HCT116 (cell line): ENCODE data around the gene ZBTB49. TPM values are rescaled to one million over a fixed set of nuclear protein-coding genes. Genes with fewer than 3 reads are reported as not detected.

Experiments
- ATAC-seq: fragments of 200-7000 bp; cut with Tn5 transposase; 2 replicates; pipeline ENCODE4 v1.9.1; 2020; ENCODE audit warnings: mild to moderate bottlenecking, moderate library complexity
- BruUV-seq: library from RNA; stranded (reverse); fragments of 400-500 nt; replicated peaks from 2 replicates; lab custom pipeline; 2021; lab: Mats Ljungman, UMichigan
- CTCF ChIA-PET: fragments of 300-600 bp; sonication (Branson Sonifier 250); formaldehyde crosslinking; loops from one replicate; lab custom pipeline; 2021; ENCODE audit warnings: antibody characterized with exemption; lab: Charles Lee
- POLR2A ChIA-PET: fragments of 300-600, 350-600 bp; sonication (Branson Sonifier 250); formaldehyde crosslinking; loops from one replicate; lab custom pipeline; 2021; ENCODE audit warnings: antibody characterized with exemption; lab: Charles Lee
- RAD21 ChIA-PET, 2 experiments: fragments of 300-600 bp; sonication (Branson Sonifier 250); formaldehyde crosslinking; loops; one replicate each; lab custom pipeline; 2023; ENCODE audit warnings: low total read pairs in 2 of 2; ENCODE audit not compliant: uncharacterized antibody in 2 of 2, unreplicated experiment in 2 of 2, low non-redundant PET in 1 of 2; lab: Charles Lee
- DNase-seq: peaks from one replicate; pipeline ENCODE4 v3.0.0-alpha.2; 2010; ENCODE audit warnings: low read depth, low spot score
- H2AFZ ChIP-seq: fragments of 200-600 bp; shearing (Covaris generic), sonication (generic); 2 replicates; pipeline ENCODE4 v1.6.1; 2017; ENCODE audit warnings: low read depth, mixed run types, mixed read lengths, antibody characterized with exemption, low read length; ENCODE audit not compliant: poor library complexity, severe bottlenecking
- H3K27ac ChIP-seq: 2 replicates; pipeline ENCODE4 v1.5.1; 2012; ENCODE audit warnings: low read depth, low read length
- H3K27me3 ChIP-seq: fragments of 200-600 bp; sonication (generic); 2 replicates; pipeline ENCODE4 v1.6.1; 2016; ENCODE audit warnings: mixed run types, low read length, mixed read lengths; ENCODE audit not compliant: insufficient read depth
- H3K36me3 ChIP-seq, 2 experiments: fragments of 200-500 bp in 1 of 2; fragments of 200-600 bp in 1 of 2; sonication (Bioruptor generic) in 1 of 2; sonication (generic) in 1 of 2; 2 replicates each; pipeline versions ENCODE4 v1.5.1 to v1.6.1; 2014 to 2016; ENCODE audit warnings: low read length in 2 of 2, inconsistent platforms in 1 of 2, mixed read lengths in 1 of 2, mixed run types in 1 of 2; ENCODE audit not compliant: insufficient read depth in 2 of 2, control insufficient read depth in 1 of 2
- H3K4me1 ChIP-seq, 2 experiments: fragments of 200-600 bp in 1 of 2; sonication (generic) in 1 of 2; 2 replicates each; pipeline versions ENCODE4 v1.5.1 to v1.6.1; 2012 to 2017; ENCODE audit warnings: low read length in 2 of 2, inconsistent platforms in 1 of 2, mild to moderate bottlenecking in 1 of 2, mixed read lengths in 1 of 2, mixed run types in 1 of 2, moderate library complexity in 1 of 2; ENCODE audit not compliant: insufficient read depth in 2 of 2, control insufficient read depth in 1 of 2
- H3K4me2 ChIP-seq: fragments of 200-600 bp; sonication (generic); 2 replicates; pipeline ENCODE4 v1.6.1; 2017; ENCODE audit warnings: mixed run types, low read length, mixed read lengths
- H3K4me3 ChIP-seq, 2 experiments: fragments of 200-600 bp in 1 of 2; sonication (generic) in 1 of 2; replicated peaks in 1 of 2; 2 replicates each; pipeline ENCODE4 v1.5.1; 2011 to 2016; ENCODE audit warnings: low read length in 2 of 2, control low read depth in 1 of 2, low read depth in 1 of 2, mild to moderate bottlenecking in 1 of 2, mixed read lengths in 1 of 2, mixed run types in 1 of 2
- H3K79me2 ChIP-seq: fragments of 200-600 bp; sonication (generic); 2 replicates; pipeline ENCODE4 v1.6.1; 2017; ENCODE audit warnings: mild to moderate bottlenecking, mixed run types, low read length, moderate library complexity, mixed read lengths; ENCODE audit not compliant: insufficient read depth
- H3K9ac ChIP-seq: fragments of 200-600 bp; sonication (generic); 2 replicates; pipeline ENCODE4 v1.6.1; 2016; ENCODE audit warnings: low read length, mixed read lengths
- H3K9me2 ChIP-seq: fragments of 200-600 bp; sonication (generic), shearing (Covaris generic); 2 replicates; pipeline ENCODE4 v1.6.1; 2017; ENCODE audit warnings: mixed run types, mild to moderate bottlenecking, moderate library complexity; ENCODE audit not compliant: insufficient read depth
- H3K9me3 ChIP-seq, 2 experiments: fragments of 200-500 bp in 1 of 2; fragments of 200-600 bp in 1 of 2; sonication (Bioruptor generic) in 1 of 2; sonication (generic) in 1 of 2; 2 replicates each; pipeline ENCODE4 v1.6.1; 2014 to 2017; ENCODE audit warnings: low read length in 2 of 2, mixed read lengths in 2 of 2, inconsistent platforms in 1 of 2, low read depth in 1 of 2, mild to moderate bottlenecking in 1 of 2, mixed run types in 1 of 2, moderate library complexity in 1 of 2; ENCODE audit not compliant: control insufficient read depth in 1 of 2, insufficient read depth in 1 of 2
- H4K20me1 ChIP-seq: fragments of 200-600 bp; sonication (generic), shearing (Covaris generic); 2 replicates; pipeline ENCODE4 v1.6.1; 2017; ENCODE audit warnings: mixed run types, mild to moderate bottlenecking, moderate library complexity; ENCODE audit not compliant: insufficient read depth
- CBX3 ChIP-seq: IDR thresholded peaks from 2 replicates; pipeline ENCODE4 v1.6.1; 2012; ENCODE audit warnings: low read depth
- CEBPB ChIP-seq: IDR thresholded peaks from 2 replicates; pipeline ENCODE4 v1.6.1; 2012; ENCODE audit warnings: low read depth
- EGR1 ChIP-seq: IDR thresholded peaks from 2 replicates; pipeline ENCODE4 v1.6.1; 2012; ENCODE audit warnings: low read depth
- ELF1 ChIP-seq: IDR thresholded peaks from 2 replicates; pipeline ENCODE4 v1.6.1; 2012; ENCODE audit warnings: low read depth, borderline replicate concordance
- JUND ChIP-seq: IDR thresholded peaks from 2 replicates; pipeline ENCODE4 v1.6.1; 2012
- POLR2AphosphoS5 ChIP-seq: IDR thresholded peaks from 2 replicates; pipeline ENCODE4 v1.6.1; 2011; ENCODE audit warnings: mild to moderate bottlenecking, low read depth, low read length, moderate library complexity
- RAD21 ChIP-seq: IDR thresholded peaks from 2 replicates; pipeline ENCODE4 v1.6.1; 2012; ENCODE audit warnings: low read depth, mild to moderate bottlenecking
- SIN3A ChIP-seq: IDR thresholded peaks from 2 replicates; pipeline ENCODE4 v1.6.1; 2012; ENCODE audit warnings: low read depth
- SRF ChIP-seq: IDR thresholded peaks from 2 replicates; pipeline ENCODE4 v1.6.1; 2012; ENCODE audit warnings: low read depth
- ZNF274 ChIP-seq: fragments of 200-500 bp; sonication (Bioruptor generic); IDR thresholded peaks from 2 replicates; pipeline ENCODE4 v1.6.1; 2014; ENCODE audit warnings: mild to moderate bottlenecking, low read depth, low read length, inconsistent platforms
- intact Hi-C: fragments of 100-400 bp; cut with micrococcal nuclease; formaldehyde crosslinking; loops from 2 replicates; pipeline ENCODE4 v1.10.0; 2022
- total RNA-seq: library from RNA; stranded (reverse); gene quantifications from one replicate; pipeline ENCODE4 v1.2.1, GENCODE V29; 2021; ENCODE audit not compliant: unreplicated experiment
- TF ChIP-seq, protein P1 (sequence below): IDR thresholded peaks from 2 replicates; pipeline ENCODE4 v1.6.1; 2011; ENCODE audit warnings: mild to moderate bottlenecking, low read length, moderate library complexity; ENCODE audit not compliant: insufficient replicate concordance; ENCODE audit errors: extremely low read depth
- TF ChIP-seq, protein P2 (sequence below): IDR thresholded peaks from 2 replicates; pipeline ENCODE4 v1.6.1; 2012; ENCODE audit warnings: low read depth
- TF ChIP-seq, protein P3 (sequence below): IDR thresholded peaks from 2 replicates; pipeline ENCODE4 v1.6.1; 2012
- TF ChIP-seq, protein P4 (sequence below): IDR thresholded peaks from 2 replicates; pipeline ENCODE4 v1.6.1; 2012

The ZBTB49 gene
- total RNA-seq, 1 experiment from 2014 or later = 3.9 TPM

- Histone ChIP-seq H4K20me1 (no peaks in the 10 kb centered on the region), H3K4me2 (no peak overlapping the region), H3K9me3 (no peaks in the 10 kb centered on the region), H3K27me3 (no peaks in the 10 kb centered on the region), H2AFZ (no peak overlapping the region), H3K4me1 (no peaks in the 10 kb centered on the region), H3K9ac (no peak overlapping the region), H3K79me2 (no peaks in the 10 kb centered on the region), H3K4me3 (no peak overlapping the region), H3K9me2 (no peaks in the 10 kb centered on the region), H3K36me3 (no peaks in the 10 kb centered on the region), H3K27ac (no peak overlapping the region)
- DNase-seq = no peak
- intact Hi-C loops = no loop called here
- TF ChIP-seq, protein P1, sequence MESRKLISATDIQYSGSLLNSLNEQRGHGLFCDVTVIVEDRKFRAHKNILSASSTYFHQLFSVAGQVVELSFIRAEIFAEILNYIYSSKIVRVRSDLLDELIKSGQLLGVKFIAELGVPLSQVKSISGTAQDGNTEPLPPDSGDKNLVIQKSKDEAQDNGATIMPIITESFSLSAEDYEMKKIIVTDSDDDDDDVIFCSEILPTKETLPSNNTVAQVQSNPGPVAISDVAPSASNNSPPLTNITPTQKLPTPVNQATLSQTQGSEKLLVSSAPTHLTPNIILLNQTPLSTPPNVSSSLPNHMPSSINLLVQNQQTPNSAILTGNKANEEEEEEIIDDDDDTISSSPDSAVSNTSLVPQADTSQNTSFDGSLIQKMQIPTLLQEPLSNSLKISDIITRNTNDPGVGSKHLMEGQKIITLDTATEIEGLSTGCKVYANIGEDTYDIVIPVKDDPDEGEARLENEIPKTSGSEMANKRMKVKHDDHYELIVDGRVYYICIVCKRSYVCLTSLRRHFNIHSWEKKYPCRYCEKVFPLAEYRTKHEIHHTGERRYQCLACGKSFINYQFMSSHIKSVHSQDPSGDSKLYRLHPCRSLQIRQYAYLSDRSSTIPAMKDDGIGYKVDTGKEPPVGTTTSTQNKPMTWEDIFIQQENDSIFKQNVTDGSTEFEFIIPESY = no peak
- no peak for TF ChIP-seq JUND
- TF ChIP-seq, protein P2, sequence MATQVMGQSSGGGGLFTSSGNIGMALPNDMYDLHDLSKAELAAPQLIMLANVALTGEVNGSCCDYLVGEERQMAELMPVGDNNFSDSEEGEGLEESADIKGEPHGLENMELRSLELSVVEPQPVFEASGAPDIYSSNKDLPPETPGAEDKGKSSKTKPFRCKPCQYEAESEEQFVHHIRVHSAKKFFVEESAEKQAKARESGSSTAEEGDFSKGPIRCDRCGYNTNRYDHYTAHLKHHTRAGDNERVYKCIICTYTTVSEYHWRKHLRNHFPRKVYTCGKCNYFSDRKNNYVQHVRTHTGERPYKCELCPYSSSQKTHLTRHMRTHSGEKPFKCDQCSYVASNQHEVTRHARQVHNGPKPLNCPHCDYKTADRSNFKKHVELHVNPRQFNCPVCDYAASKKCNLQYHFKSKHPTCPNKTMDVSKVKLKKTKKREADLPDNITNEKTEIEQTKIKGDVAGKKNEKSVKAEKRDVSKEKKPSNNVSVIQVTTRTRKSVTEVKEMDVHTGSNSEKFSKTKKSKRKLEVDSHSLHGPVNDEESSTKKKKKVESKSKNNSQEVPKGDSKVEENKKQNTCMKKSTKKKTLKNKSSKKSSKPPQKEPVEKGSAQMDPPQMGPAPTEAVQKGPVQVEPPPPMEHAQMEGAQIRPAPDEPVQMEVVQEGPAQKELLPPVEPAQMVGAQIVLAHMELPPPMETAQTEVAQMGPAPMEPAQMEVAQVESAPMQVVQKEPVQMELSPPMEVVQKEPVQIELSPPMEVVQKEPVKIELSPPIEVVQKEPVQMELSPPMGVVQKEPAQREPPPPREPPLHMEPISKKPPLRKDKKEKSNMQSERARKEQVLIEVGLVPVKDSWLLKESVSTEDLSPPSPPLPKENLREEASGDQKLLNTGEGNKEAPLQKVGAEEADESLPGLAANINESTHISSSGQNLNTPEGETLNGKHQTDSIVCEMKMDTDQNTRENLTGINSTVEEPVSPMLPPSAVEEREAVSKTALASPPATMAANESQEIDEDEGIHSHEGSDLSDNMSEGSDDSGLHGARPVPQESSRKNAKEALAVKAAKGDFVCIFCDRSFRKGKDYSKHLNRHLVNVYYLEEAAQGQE = no peak
- no peak for TF ChIP-seq RAD21
- no peak for TF ChIP-seq ZNF274
- no peak for TF ChIP-seq POLR2AphosphoS5
- no peak for TF ChIP-seq ELF1
- TF ChIP-seq EGR1 = no peak
- TF ChIP-seq, protein P3, sequence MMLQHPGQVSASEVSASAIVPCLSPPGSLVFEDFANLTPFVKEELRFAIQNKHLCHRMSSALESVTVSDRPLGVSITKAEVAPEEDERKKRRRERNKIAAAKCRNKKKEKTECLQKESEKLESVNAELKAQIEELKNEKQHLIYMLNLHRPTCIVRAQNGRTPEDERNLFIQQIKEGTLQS = no peak
- no peak for TF ChIP-seq CBX3
- TF ChIP-seq, protein P4, sequence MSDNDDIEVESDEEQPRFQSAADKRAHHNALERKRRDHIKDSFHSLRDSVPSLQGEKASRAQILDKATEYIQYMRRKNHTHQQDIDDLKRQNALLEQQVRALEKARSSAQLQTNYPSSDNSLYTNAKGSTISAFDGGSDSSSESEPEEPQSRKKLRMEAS = no peak
- no peak for TF ChIP-seq SIN3A
- no peak for TF ChIP-seq SRF
- no peak for TF ChIP-seq CEBPB
- ChIA-PET RAD21 (no interaction called here), POLR2A (no interaction called here), CTCF (no interaction called here)
- no TSS peak for BruUV-seq
- ATAC-seq = no peak
Observed at GRCh38 chr4:4349867-4350266, 59.8 kb downstream of the ZBTB49 start.
